BJ (cell line): ENCODE data around the gene CDIPT. TPM values are rescaled to one million over a fixed set of nuclear protein-coding genes. Genes with fewer than 3 reads are reported as not detected.

Experiments
- CTCF ChIA-PET: fragments of 350-600 bp; formaldehyde crosslinking; extraction: SDS; loops from one replicate; lab custom pipeline; 2021; ENCODE audit warnings: antibody characterized with exemption, inconsistent platforms; lab: Yijun Ruan, JAX
- POLR2A ChIA-PET: fragments of 300-600 bp; sonication (Branson Sonifier 250); formaldehyde crosslinking; extraction: SDS; loops from one replicate; lab custom pipeline; 2021; ENCODE audit warnings: antibody characterized with exemption; lab: Charles Lee
- DNase-seq: peaks from one replicate; pipeline ENCODE4 v3.0.0-alpha.2; 2011; ENCODE audit warnings: low read depth
- H3K27me3 ChIP-seq: 2 replicates; pipeline ENCODE4 v1.6.0; 2011; ENCODE audit warnings: low read length; ENCODE audit not compliant: control insufficient read depth, insufficient read depth
- H3K36me3 ChIP-seq: 2 replicates; pipeline ENCODE4 v1.5.1; 2011; ENCODE audit warnings: low read length; ENCODE audit not compliant: control insufficient read depth, insufficient read depth
- H3K4me3 ChIP-seq: 2 replicates; pipeline ENCODE4 v1.5.1; 2011; ENCODE audit warnings: low read depth, mild to moderate bottlenecking, control low read depth, low read length
- CTCF ChIP-seq: IDR thresholded peaks from 2 replicates; pipeline ENCODE4 v1.5.1; 2011; ENCODE audit warnings: low read depth, mild to moderate bottlenecking, control low read depth, inconsistent platforms, low read length, moderate library complexity; ENCODE audit not compliant: insufficient read depth
- polyA plus RNA-seq: library from polyadenylated mRNA; depleted of rRNA; stranded (reverse); fragments of >200 nt; gene quantifications from 2 replicates; pipeline ENCODE4 v1.2.3, GENCODE V29; 2011

CDIPT gene
- polyA plus RNA-seq, 1 experiment: 225 TPM

GRCh38 chr16:29904947-29905346, 41.9 kb upstream of the CDIPT start:
- H3K36me3 ChIP-seq: peaks cover 1% of the 10 kb centered on the region; the same call in 1 of the 2 replicates
- DNase-seq: no peak
- ChIA-PET CTCF (no interaction called here), POLR2A (no interaction called here)
- no peak for TF ChIP-seq CTCF
- H3K27me3 ChIP-seq: no peaks in the 10 kb centered on the region
- no peak overlapping the region for H3K4me3 ChIP-seq

- no peaks in the 10 kb centered on the region; the same call in 1 of the 2 replicates for H3K27me3 ChIP-seq
- DNase-seq: no peak
- ChIA-PET CTCF (no interaction called here), POLR2A (no interaction called here)
- H3K36me3 ChIP-seq: peaks cover 1% of the 10 kb centered on the region; the same call in 1 of the 2 replicates
- no peak for TF ChIP-seq CTCF
- H3K4me3 ChIP-seq: no peak overlapping the region
Observed at GRCh38 chr16:29903590-29903989, 40.6 kb upstream of the CDIPT start.

GRCh38 chr16:29901607-29901945, 38.5 kb upstream of the CDIPT start:
- DNase-seq: no peak
- Histone ChIP-seq H3K36me3 (peaks cover 1% of the 10 kb centered on the region; the same call in 1 of the 2 replicates), H3K4me3 (peak overlapping the region; percentile 84), H3K27me3 (peaks cover 2% of the 10 kb centered on the region)
- TF ChIP-seq CTCF: no peak
- ChIA-PET POLR2A (no interaction called here), CTCF (interaction anchor here (0.6 to 1.6 kb wide), 4 partner anchors 24 to 107 kb away, joined by 3 to 4 read pairs (median 3); partner anchors contain the start of gene KCTD13)

GRCh38 chr16:29900888-29901606, 38.0 kb upstream of the CDIPT start:
- peaks cover 2% of the 10 kb centered on the region for H3K27me3 ChIP-seq
- H3K36me3 ChIP-seq: 0 out of 2 replicates have a peak, but pooled peaks cover 1% of the 10 kb centered on the region
- ChIA-PET POLR2A (no interaction called here), CTCF (interaction anchor here (0.6 to 1.9 kb wide), 7 partner anchors 25 to 200 kb away, joined by 3 to 5 read pairs (median 3); partner anchors contain the start of gene KCTD13)
- TF ChIP-seq CTCF: no peak
- DNase-seq: no peak
- H3K4me3 ChIP-seq: peak overlapping the region; percentile 84

GRCh38 chr16:29900102-29900887, 37.3 kb upstream of the CDIPT start, which contains the start of gene ASPHD1:
TSS of gene ASPHD1 (plus strand) at chr16:29900488. CDS start at chr16:29900972, 484 bp downstream.
- Histone ChIP-seq H3K27me3 (peaks cover 2% of the 10 kb centered on the region), H3K4me3 (peak within 1 kb of the TSS; percentile 84), H3K36me3 (no peaks in the 10 kb centered on the region)
- no peak for DNase-seq
- no peak for TF ChIP-seq CTCF
- POLR2A ChIA-PET: interaction anchor here (0.6 kb wide), 1 partner anchor 73 kb away, joined by 3 read pairs; the partner anchor contains the start of gene TAOK2
- CTCF ChIA-PET: interaction anchor here (0.9 to 2.0 kb wide), 7 partner anchors 8 to 200 kb away, joined by 3 to 9 read pairs (median 5); no protein-coding TSS in a partner anchor
